ENCODE measurements around the gene LURAP1L. TPM values are rescaled to one million over a fixed set of nuclear protein-coding genes. Genes with fewer than 3 reads are reported as not detected.

LURAP1L gene
- total and polyA plus RNA-seq, 9 donors = 1.7 to 10.8 (median 4.2) TPM

GRCh38 chr9:12776513-12777055 lies 1.8 kb downstream of the LURAP1L start:
- Histone ChIP-seq H3K9me3 (no peaks in the 10 kb centered on the region), H3K27me3 (no peaks in the 10 kb centered on the region), H3K4me3 (peak overlapping the region; percentile 75), H3K36me3 (no peaks in the 10 kb centered on the region), H3K27ac (peak overlapping the region in 1 of 2 donors; percentile 75), H3K4me1 (ENCODE audit: insufficient read depth) (no peaks in the 10 kb centered on the region)
- TF ChIP-seq CTCF (IDR thresholded peaks at IDR 0.05) (no peak), EP300 (IDR thresholded peaks at IDR 0.05) (no peak), POLR2A (IDR thresholded peaks at IDR 0.05) (no peak)
- DNase-seq = peak; percentile 83 to 87 (median 84)
- 0 to 3% (median 1%) methylated on average over 8 of the region's 8 CpGs for WGBS, 3 donors
- intact Hi-C loops (cut with DNase I) = no loop called here

GRCh38 chr9:12777121-12778022 lies 2.6 kb downstream of the LURAP1L start:
- H3K27me3 ChIP-seq = no peaks in the 10 kb centered on the region
- TF ChIP-seq POLR2A (IDR thresholded peaks at IDR 0.05) (no peak), EP300 (IDR thresholded peaks at IDR 0.05) (no peak), CTCF (IDR thresholded peaks at IDR 0.05) (no peak)
- H3K36me3 ChIP-seq = no peaks in the 10 kb centered on the region
- H3K4me1 ChIP-seq (ENCODE audit: insufficient read depth) = no peaks in the 10 kb centered on the region
- WGBS, 3 donors = 51 to 62% (median 54%) methylated on average over 7 of the region's 7 CpGs
- DNase-seq = no peak
- peak overlapping the region in 1 of 2 donors; percentile 75 for H3K27ac ChIP-seq
- H3K9me3 ChIP-seq = no peaks in the 10 kb centered on the region
- peak overlapping the region; percentile 75 for H3K4me3 ChIP-seq
- intact Hi-C loops (cut with DNase I) = no loop called here

GRCh38 chr9:12778389-12778788 lies 3.6 kb downstream of the LURAP1L start:
- intact Hi-C loops (cut with DNase I) = no loop called here
- Histone ChIP-seq H3K4me3 (no peak overlapping the region), H3K27ac (no peak overlapping the region)

More at GRCh38 chr9:12778389-12778788, 3.6 kb downstream of the LURAP1L start:
- WGBS, 3 donors = 92 to 95% (median 94%) methylated on average over 3 of the region's 3 CpGs
- H3K36me3 ChIP-seq = no peaks in the 10 kb centered on the region
- no peak for TF ChIP-seq POLR2A (IDR thresholded peaks at IDR 0.05)
- no peak for TF ChIP-seq CTCF (IDR thresholded peaks at IDR 0.05)
- TF ChIP-seq EP300 (IDR thresholded peaks at IDR 0.05) = no peak
- no peaks in the 10 kb centered on the region for H3K4me1 ChIP-seq (ENCODE audit: insufficient read depth)
- no peaks in the 10 kb centered on the region for H3K9me3 ChIP-seq
- no peaks in the 10 kb centered on the region for H3K27me3 ChIP-seq
- no peak for DNase-seq

Data from ovary (tissue), 9 donors.